HG03139 (cell line): ENCODE measurements around the gene TMEM187.

Source experiments
- ATAC-seq: cut with Tn5 transposase; IDR thresholded peaks from one replicate; pipeline ENCODE4 v1.9.1; 2021; ENCODE audit not compliant: unreplicated experiment

TMEM187 gene

DNA sequence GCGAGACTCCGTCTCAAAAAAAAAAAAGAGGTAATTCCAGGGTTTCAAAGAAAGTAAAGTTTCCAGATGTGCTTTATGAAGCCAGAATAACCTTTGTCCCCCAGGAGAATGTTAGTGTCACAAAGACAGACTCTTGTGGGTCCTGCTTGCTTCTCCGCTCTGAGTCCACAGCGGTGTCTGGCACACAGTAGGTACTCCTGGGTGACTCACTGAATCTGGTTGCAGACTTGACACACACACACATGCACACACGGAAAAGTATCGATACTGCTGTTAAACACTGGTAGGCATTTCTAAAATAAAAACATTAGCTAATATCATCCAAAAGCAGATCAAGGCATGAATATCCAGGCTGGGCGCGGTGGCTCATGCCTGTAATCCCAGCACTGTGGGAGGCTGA is 22.9 kb downstream of the TMEM187 start:
- no peak for ATAC-seq

DNA sequence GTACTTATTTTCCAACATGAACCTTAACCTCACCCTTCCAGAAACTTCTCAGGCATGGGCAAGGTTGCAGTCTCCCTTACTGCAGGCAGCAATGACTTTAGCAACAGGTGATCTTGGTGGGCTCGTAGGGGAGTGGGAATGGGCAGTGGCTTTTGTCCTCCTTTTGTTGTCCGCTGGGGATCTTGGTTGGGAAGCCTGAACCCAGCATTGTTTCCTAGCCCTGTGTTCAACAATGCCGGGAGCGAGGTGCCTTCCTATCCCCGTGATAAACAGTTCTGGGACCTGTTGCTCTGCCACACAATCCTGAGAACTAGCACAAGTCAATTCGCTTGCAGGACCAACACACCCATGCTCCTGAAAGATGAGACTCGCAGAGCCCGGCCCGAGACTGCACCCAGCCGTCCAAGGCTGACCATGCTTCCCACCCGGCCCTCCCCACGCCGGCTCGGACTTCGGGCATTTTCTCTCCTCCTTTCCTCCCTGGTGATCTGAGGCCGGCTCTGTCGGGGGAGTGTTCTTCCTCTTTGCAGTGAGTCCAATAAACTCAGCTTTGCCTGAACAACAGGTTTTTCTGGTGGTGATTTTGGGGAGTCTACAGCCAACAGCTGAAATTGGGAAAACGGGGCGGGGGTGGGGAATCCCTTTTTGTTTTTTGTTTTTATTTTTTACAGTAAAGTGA is 26.9 kb downstream of the TMEM187 start:
- ATAC-seq = no peak

DNA sequence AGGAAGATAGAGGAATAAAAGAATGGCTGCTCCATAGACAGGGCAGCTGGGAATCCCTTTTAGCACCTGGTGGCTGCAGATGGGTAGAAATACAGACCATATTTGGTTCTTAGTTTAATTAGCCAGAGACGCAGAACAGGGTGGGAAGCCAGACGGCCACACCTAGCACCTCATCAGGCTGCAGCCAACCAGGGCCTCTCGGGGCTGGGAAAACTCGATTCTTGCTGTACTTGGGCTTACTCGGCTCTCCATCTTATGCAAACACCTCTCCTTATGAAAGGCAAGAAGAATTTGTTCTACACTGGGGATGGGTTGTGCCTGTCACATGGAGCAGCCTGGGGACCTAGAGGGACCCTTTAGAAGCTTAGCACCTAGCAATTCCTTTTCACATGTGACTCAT is 27.5 kb downstream of the TMEM187 start:
- ATAC-seq = no peak

DNA sequence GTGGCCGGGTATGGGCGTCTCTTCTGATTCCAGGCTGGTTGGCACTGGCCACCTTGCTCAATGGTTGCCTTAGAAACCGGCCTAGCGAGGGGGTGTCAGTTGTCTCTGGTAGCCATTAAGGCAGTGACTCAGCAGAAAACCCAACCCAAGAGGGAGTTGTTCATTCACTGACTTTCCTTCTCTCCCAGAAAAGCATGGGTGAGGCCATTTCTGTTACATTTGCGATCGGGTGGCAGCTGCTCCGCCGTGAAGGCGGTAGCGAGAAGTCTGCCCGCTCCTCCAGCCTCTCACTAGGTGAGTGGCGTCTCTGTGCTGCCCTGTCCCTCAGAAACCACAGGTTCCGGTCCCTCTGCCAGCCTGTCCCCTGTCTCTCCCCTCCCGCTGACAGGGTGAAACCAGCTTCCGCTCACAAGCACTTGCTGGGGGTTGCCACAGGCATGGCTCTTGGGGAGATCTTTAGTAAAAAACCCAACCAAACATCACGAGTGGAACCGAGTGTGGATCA is 29.7 kb downstream of the TMEM187 start:
- no peak for ATAC-seq

DNA sequence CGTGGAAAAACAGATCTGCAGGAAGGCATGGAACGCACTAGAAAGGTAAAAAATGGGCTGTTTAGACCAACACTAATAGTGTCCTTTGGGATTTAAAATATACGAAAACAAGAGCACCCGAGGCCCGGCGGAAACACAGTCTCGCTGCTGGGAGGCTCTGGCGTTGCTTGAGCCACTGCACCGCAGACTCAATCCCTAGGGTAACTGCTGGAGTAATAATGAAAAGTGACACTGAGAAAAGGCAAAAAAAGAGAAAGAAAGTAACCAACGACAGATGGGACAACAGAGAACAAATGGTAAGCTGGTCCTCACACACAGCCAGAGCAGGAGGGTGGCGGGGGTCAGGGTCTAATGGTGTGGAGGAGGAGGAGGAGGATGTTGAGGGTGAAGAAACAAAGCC is 31.8 kb downstream of the TMEM187 start:
- ATAC-seq = no peak

DNA sequence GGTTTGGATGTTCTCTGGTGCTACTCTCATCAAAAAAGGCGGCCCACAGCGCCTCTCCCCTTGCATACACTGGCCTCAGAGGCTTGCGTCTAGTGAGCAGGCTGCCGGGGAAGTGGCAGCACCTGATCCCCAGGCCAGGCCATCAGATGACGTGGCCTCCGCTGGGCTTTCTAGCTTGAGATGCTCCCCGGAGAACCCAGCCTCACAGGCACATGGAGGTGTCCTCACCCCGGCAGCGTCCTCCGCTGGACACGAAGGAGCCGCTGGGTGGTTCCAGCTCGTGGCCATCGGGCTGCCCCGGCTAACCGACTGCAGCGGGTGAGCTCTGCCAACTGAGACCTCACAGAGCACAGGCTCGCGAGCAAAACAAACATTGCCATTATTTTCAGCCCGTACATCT is 34.4 kb downstream of the TMEM187 start:
- ATAC-seq = no peak

DNA sequence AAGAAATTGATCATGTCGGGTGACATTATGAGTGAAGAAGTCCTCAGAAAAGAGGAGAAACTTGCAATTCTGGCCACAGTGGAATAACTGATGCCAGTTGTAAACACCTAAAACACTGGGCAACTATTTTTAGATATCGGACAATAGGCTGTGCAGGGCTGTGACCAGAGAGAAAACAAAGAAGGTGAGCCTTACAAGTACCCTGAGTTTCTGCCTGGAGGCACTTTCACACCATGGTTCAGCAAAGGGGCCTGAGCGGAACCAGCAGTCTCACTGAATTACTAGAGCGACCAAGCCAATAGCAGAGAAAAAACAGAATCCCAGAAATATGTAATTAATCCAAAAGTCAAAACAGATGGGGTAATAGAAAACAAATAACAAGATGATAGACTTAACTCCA is 36.0 kb downstream of the TMEM187 start:
- ATAC-seq = no peak

DNA sequence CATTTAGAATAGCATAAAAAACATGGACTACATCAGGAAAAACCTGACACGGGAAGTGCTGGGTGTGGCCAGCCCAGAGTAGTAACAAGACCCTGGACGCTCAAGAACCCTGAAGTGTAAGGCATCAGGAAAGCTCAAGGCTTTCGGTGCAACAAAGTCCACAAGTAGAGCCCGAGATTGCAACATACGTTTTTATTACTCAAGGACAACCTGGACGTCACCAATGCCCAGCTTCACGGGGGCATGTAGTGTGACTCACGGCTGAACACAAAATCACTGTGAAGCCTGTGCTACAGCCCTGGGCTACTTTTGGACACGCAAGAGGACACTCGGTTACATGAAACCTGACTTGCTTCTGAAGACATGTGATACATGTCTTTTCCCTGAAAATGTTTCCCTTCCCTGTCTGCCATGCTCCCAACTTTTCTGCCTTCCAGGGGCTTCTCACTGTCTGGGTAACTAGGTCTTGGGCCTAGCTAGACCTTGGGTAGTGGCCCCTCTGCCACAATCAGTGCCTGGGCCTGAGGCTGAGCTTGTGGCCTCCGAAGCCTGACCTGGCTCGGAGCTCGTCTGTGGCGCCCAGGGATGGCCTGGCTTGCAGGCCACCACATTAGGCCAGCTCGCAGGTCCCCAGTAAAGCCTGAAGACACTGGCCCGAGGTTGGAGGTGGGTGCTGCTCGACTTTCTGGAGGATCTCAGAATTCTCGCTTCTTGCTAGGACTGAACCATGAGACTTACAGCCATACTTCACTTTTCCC is 38.0 kb downstream of the TMEM187 start:
- no peak for ATAC-seq

DNA sequence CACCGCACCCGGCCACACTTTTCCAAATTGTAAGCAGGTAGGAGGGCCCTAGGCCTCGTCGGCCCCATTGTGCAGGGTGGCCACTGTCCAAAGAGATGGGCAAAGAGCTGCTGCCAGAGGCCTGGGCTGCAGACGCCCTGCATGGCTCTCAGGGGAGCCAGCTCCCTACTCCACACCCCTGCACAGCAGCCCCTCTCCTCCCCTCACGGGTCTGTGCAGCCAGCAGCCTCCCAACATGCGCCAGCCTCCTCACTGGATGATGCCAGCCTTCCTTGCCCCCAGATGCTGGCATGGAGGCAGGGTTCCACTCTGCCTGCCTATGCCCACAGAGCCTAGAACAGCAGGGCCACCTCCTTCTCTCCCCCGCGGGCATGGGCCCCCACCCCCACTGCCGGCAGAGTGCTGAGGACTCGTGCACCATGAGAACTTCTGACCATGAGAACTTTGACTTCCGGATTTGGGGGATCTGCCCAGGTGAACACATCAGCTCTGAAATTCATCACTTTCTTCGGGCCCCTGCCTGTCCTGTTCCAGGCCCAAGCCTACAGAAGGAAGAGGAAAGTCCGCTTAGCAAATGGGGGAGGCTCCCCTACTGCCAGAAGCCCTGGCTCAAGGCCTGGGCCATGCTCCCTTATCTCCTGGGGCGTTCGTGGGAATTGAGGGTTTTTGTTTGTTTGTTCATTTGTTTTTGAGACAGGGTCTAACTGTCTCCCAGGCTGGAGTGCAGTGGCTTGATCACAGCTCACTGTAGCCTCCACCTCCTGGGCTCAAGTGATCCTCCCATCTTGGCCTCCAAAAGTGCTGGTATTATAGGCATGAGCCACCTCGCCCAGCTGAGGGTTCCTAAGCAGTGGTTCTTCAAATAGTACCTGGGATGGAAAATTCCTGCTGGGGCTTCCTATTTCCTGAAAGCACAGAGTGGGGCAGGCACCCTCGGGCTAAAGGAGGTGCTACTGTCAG is 39.1 kb downstream of the TMEM187 start:
- ATAC-seq = no peak

DNA sequence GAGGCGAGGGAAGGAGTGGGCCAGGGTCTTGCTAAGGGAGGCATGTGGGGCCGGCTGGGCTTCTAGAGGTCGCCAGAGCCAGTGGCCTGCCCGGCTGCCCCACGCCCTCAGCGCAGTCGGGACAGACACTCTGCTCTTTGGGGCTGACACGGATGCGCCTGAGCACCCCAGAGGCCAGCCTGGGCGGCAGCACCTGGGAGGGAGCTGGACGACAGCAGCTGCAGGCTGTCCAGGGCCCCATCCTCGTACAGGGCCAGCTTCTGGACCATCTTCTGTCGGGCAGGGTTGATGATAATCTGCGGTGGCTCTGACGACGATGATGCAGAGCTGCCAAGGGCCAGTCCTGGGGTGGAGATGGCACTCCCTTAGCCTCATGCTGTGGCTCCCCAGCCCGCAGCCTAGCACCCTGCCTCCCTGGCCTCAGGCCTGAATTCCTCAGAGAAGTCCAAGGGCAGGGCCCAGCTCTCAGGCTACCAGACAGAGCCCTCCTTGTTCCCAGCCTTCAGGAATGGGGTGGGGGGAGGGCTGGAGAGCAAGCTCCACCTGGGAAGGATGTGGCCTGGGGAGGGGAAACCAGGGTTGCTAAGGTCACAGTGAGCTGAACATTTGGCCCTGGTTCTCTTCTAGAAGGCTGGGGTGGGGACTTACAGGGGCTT is 39.9 kb downstream of the TMEM187 start:
- ATAC-seq = no peak

DNA sequence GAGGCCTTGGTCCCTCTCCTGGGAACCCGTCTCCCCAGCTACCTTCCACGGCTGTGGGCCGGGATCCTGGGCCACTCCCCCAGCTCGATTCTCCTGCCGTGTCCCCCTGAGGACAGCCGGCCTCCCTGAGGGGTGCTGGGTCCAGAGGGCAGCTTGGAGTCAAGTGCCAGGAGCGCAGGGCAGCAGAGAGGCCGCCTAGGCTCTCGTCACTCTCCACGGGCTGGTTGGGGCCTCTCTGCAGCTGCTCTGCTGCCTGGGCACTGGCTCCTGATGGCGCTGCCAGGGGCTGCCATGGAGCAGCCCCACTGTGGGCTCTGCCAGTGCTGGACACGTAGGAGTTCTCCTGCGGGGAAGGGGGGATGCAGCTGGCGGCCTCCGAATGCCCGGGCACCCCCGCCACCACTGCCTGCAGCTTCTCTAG is 40.5 kb downstream of the TMEM187 start:
- ATAC-seq = no peak

DNA sequence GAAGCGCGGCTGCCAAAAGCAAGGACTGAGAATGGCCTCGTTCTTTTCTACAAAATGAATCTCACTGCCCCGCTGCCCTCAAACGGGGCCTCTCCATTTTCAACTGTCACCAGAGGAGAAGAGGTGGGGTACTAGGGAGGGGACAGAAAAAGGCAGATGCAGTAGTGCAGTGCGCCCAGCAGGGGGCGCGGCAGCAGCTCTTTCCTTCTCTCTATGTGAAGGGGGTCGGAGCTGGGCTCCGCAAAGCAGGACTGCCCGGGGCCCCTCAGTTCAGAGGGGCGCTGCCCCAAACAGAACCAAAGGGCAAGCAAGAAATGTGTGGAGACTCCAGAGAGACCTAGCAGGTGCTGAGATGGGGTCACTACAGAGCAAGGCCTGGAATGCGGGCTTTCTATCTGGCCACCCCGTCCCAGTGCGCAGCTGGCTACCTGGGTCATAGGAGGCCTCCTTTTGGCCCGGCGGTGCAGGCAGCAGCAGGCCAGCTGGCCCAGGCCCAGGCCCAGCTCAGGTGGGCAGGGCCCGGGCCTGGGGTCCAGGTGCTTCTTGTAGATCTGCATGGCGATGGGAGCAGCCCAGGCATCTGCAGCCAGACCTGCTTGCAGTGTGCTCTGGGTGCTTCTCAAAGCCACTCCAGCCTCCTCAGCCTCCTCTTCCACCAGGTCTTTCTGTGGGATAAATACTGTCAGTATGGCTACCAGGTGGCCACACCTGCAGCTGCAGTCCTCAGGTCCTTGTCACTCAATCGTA is 41.2 kb downstream of the TMEM187 start:
- no peak for ATAC-seq

DNA sequence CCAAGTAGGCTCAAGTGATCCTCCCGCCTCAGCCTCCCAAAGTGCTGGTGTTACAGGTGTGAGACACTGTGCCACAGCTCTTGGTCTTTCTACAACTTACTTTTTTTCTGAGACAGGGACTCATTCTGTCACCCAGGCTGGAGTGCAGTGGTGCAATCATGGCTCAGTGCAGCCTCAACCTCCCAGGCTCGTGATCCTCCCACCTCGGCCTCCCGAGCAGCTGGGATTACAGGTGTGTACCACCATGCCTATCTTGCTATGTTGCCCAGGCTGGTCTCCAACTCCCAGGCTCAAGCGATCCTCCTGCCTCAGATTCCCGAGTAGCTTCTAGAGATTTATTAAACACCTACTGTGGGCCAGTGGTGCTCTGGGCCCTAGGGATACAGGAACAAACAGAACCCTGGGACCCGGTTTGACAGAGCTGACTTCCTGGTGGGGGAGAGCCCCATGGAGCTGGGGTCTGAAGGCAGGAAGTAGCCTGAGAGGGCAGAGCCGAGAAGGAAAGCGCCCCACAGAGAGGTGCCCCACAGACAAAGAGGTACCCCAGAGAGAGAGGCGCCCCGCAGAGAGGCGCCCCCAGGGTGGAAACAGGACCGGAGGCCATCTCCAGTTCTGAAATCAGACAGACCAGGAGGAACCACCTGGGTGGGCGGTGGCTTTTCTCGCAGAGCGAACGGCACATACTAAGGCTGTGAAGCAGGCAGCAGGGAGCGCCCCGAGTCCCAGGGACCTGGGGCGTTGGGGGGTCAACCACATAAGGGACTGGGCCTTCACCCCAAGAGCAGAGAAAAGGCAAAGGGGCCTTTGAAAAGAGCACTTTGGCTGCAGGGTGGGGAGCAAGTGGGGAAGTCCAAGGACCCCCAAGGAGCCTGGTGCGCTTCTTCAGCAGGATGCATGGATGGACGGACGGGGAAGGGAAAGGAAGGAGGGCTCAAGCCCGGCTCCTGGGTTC is 42.2 kb downstream of the TMEM187 start:
- no peak for ATAC-seq

DNA sequence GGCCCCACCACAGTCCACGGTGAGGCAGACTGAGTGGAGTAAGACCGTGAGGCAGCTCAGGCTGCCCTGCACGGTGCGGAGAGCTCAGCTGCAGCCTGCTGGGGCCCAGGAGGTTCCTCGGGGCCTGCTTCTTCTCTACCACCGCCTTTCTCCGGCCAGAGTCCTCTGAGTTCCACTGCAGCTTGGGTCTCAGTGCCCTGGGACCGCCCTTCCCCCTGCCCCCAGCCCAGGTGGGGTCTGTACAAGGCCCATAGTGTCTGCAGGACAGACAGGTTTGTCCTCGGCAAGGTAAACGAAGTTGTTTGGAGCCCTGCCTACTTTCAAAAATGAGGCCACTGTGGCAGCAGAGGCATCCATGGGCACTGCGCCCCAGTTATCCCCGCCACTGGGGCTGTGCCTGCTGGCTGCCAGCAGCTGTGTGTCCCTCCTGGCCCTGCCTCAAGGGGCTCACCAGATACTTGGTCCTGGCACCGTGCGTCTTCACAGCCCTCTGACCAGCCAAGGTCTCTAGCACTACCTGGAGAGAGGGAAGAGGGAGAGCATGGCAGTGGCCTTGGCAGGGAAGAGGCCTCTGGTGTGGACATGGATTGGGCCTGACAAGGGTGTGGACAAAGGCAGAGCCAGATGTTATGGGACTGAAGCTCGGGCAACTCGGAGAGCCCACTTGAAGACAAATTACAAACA is 43.2 kb downstream of the TMEM187 start:
- ATAC-seq = no peak

DNA sequence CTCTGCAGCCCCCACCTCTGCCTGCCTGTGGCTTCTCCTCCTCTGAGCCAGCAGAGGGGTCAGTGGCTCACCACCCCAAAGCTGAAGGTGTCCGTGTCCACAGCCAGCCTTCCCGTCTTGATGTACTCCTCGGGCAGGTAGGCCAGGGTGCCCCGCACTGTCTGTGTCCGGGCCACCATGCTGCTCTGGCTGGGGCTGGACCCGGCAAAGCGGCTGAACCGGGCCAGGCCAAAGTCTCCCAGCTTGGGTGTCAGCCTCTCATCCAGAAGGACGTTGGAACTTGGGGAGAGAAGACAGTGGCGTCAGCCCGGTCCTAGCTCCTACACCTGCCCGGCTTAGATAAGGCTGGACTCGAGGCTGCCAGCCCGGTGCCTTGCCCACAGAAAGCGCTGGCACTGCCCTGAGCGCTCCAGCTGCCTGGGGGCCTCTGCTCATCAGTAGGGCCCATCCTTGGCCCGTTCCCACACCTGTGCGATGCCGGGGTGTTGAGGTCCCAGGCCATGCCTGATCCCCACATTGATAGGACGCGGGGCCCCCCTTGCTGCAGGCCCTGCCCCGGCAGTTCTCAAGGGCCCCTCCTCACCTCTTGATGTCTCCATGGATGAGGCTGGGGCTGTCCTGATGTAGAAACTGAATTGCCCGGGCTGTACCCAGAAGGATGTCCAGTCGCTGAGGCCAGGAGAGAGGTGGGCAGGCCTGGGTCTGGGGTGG is 44.0 kb downstream of the TMEM187 start:
- no peak for ATAC-seq

DNA sequence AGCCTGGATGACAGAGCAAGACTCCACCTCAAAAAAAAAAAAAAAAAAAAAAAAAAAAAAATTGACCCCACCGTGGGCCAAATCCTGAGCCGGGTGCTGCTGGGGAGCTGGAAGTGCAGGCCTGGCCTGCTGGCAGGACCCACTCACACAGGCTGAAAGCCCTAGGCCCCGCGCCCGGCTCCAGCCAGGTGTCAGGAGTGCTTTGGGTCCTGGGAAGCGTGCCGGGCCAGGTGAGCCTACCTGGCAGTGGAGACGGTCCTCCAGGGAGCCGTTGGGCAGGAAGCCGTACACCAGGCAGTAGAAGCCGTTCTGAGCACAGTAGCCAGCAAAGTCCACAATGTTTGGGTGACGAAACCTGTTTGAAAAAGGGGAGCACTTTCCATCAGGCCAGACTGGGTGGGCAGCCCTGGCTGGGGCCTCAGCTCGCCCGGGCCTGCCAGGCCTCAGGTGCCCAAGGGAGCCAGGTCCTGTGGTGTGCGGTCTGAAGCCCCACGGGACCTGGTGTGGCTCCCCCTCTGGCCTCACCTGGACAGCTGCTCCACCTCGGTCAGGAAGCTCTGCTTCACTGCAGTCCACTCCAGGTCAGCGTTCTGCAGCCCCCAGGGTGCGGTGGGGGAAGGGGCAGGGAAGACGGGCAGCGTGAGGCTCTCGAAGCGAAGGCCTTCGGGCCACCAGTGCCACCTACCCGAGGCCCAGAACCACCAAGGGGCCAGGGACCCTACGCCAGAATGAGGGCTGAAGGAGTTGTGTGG is 45.4 kb downstream of the TMEM187 start:
- no peak for ATAC-seq

DNA sequence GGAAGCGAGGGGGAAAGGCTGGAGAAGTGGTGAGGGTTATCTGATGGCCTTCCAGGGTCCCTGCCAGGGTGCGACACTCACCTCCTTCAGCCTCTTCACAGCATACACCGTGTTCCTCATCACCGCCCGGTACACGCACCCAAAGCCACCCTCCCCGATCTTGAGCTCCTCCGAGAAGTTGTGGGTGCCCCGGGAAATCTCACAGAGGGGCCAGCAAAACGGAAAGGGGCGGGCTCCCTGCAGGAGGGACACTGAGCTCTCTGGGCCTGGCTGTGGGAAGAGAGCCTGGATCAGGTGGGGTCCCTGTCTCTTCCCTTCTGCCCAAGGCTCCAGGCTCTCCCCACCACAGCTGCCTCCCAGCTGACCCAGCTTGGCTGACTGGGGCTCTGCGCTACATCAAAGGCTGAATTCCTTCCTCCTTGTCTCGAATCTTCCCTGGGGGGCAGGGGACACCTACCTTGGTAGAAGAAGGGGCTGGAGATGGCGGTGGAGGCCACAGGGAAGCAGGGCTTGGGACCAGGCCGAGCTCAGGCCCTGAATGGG is 46.0 kb downstream of the TMEM187 start:
- no peak for ATAC-seq
